Germinal center (tissue), 1 donor: ENCODE results near the gene ATP23.

Experiments used
- DNase-seq: peaks from one replicate; pipeline ENCODE4 v3.0.0; 2012; ENCODE audit warnings: mixed read lengths, low spot score

ATP23 gene

GRCh38 chr12:57983146-57983857, 41.9 kb downstream of the ATP23 start:
- no peak for DNase-seq

- no peak for DNase-seq
Measured at GRCh38 chr12:57983858-57984505, 42.6 kb downstream of the ATP23 start.

DNA sequence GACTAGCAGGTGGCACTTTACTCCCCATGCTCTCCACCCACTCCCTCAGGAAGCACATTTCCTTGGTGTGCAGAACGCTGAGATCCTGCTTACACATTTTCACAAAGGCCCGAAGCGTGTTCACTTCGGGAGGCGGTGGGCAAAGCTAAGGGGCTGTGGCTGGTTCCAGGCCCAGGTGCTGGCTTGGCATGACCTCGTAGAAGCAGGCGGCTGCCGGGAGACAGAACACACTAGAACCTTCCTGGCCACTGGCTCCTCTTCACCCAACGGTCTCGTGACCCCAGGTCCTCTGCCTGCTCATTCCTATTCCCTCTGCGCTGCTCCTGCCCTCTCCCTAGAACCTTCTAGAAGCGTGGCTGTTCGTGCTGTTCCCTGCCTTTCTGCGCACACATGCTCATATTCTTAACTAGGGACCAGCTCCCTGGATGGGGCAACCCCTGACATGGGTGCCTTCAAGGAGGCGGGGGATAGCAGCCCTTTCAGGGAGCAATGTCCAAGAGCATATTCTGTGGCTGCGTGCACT, 43.3 kb downstream of the ATP23 start:
- no peak for DNase-seq

GRCh38 chr12:57985685-57986084, 44.3 kb downstream of the ATP23 start:
- DNase-seq, result no peak

- no peak for DNase-seq
Measured at GRCh38 chr12:57989838-57990237, 48.5 kb downstream of the ATP23 start.

DNA sequence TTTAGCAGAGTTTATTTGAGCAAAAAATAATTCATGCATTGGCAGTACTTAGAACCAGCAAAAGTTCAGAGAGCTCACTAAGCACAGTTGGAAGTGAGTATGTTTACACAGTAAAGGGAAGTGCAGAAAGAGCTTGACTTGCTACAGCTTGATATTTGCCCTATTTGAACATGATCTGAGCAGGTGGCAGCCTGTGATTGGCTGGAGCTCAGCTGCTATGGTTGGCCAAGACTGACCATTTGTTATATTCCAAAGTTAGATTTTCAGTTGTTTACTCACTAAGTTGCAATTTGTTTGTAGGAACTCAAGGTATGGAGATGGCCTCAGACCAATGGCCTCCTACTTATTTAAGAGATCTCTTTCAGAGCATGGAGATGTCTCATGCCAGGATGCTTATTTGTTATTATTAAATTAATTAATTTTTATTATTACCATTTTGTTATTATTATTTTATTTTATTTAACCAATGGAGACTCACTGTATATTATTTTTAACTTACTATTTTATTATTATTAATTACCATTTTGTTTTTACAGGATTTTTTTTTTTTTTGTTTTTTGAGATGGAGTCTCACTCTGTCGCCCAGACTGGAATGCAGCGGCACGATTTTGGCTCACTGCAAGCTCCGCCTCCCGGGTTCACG, 49.0 kb downstream of the ATP23 start:
- DNase-seq, result no peak

GRCh38 chr12:57992001-57992400, 50.6 kb downstream of the ATP23 start:
- DNase-seq, result no peak

DNA sequence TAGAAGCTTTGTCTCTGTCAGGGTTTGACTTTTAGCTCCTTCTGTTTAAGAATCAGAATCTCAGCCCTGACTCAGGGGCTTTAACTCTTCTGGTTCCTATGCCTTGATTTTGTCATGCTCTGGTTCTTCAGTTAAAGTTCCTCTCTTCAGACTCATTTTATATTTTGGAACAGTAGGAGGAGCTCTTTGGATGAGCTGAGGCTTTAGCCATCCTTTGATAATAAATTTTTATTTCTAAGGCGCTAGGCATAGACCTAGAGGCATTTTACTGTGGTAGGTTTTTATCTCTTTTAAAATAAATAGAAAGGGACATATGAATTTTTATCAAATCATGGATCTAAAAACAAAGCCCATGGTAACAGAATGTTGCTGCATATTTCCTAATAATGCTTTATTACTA, 51.7 kb downstream of the ATP23 start:
- no peak for DNase-seq

- DNase-seq, result no peak
Measured at GRCh38 chr12:57993834-57994233, 52.5 kb downstream of the ATP23 start.

GRCh38 chr12:57996520-57996919, 55.2 kb downstream of the ATP23 start:
- DNase-seq, result no peak

DNA sequence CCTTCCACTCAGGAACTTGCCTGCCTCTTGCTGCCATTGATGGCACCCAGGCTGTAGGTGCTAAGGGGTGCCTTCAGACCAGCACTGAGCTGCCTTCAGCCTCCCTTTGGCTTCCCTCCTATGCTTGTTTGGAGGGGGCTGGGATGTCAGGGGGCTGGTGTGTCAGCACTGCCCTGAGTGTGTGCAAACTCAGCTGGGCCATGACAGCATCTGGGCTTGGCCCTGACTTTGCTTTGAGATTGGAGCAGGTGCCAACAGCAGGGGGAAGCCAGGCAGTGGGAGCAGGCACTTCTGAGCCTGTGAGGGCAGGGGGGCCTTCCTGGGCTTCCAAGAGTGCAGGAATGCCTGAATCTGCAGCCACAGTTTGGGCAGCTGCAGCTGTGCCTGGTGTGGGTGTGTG, 56.9 kb downstream of the ATP23 start:
- no peak for DNase-seq

GRCh38 chr12:58000499-58000898, 59.1 kb downstream of the ATP23 start:
- DNase-seq, result no peak

DNA sequence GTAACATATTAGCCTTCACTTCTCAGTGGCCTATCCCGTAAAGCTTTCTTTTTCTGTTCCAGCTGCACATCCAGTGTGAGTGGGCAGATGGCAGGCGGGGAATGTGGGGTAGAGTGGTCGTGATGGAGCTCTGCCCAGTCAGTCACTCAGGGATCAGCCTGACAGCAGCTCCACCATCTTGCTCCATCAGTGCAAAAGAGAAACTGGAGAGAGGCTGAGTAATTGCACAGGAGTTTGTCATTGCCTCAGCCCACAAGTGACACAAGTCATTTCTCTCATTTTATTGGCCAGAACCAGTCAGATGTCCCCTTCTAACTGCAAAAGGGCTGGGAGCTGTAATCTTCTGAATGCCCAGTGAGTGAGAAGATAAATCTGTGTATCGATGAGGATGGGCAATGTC, 66.5 kb downstream of the ATP23 start:
- DNase-seq, result no peak

DNA sequence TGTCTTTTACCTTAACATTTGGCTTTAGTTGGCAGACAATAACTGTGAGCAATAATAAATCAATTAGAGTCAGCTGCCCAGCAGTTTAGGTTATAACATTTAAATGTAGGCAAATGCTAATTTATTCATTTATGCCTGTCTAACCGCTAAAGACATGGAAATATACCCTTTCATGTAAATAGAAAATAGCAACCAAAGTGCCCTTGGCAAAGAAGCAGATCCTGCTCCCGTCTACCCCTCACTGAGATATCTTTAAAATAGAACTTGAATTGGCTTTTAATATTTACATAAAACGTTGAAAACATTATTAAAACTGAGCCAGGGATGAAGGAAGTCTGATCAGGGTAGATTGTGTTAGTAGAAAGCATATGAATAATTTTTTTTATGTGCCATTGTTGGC, 67.3 kb downstream of the ATP23 start:
- no peak for DNase-seq
